HG03342 (cell line): ENCODE measurements around the gene VSNL1.

Source experiments
- ATAC-seq: cut with Tn5 transposase; IDR thresholded peaks from one replicate; pipeline ENCODE4 v1.9.1; 2021; ENCODE audit warnings: mild to moderate bottlenecking, moderate library complexity; ENCODE audit not compliant: unreplicated experiment

The VSNL1 gene

GRCh38 chr2:17638196-17638743, 97.8 kb downstream of the VSNL1 start:
- ATAC-seq: no peak

- no peak for ATAC-seq
Measured at GRCh38 chr2:17640406-17640805, 99.9 kb downstream of the VSNL1 start.

GRCh38 chr2:17643031-17643615, 102.6 kb downstream of the VSNL1 start:
- ATAC-seq: no peak

GRCh38 chr2:17644997-17645720, 104.7 kb downstream of the VSNL1 start:
- no peak for ATAC-seq

- peak; percentile 87 for ATAC-seq
Measured at GRCh38 chr2:17646081-17646554, 105.6 kb downstream of the VSNL1 start.

GRCh38 chr2:17646838-17647701, 106.6 kb downstream of the VSNL1 start:
- ATAC-seq: no peak

GRCh38 chr2:17648581-17648980, 108.1 kb downstream of the VSNL1 start:
- no peak for ATAC-seq

GRCh38 chr2:17649026-17649425, 108.5 kb downstream of the VSNL1 start:
- no peak for ATAC-seq

GRCh38 chr2:17652681-17653394, 112.3 kb downstream of the VSNL1 start:
- no peak for ATAC-seq

GRCh38 chr2:17657759-17658158, 117.3 kb downstream of the VSNL1 start:
- no peak for ATAC-seq

GRCh38 chr2:17658251-17658843, 117.9 kb downstream of the VSNL1 start:
- ATAC-seq: peak; percentile 78

- no peak for ATAC-seq
Measured at GRCh38 chr2:17660219-17660618, 119.7 kb downstream of the VSNL1 start.

GRCh38 chr2:17661460-17661859, 121.0 kb downstream of the VSNL1 start:
- no peak for ATAC-seq

- no peak for ATAC-seq
Measured at GRCh38 chr2:17662723-17663122, 122.2 kb downstream of the VSNL1 start.

GRCh38 chr2:17664534-17664933, 124.0 kb downstream of the VSNL1 start:
- ATAC-seq: no peak

- ATAC-seq: no peak
Measured at GRCh38 chr2:17667898-17668297, 127.4 kb downstream of the VSNL1 start.

GRCh38 chr2:17672583-17673317, 132.3 kb downstream of the VSNL1 start:
- ATAC-seq: no peak

- no peak for ATAC-seq
Measured at GRCh38 chr2:17674817-17675216, 134.3 kb downstream of the VSNL1 start.

- ATAC-seq: no peak
Measured at GRCh38 chr2:17680119-17680518, 139.6 kb downstream of the VSNL1 start.
